CD4-positive, alpha-beta T cell treated with Interferon gamma for 1 hour (primary cell): ENCODE measurements around the gene DGKB.

ENCODE experiments used
- DNase-seq: peaks from one replicate; pipeline ENCODE4 v3.0.0-alpha.2; 2020

The DGKB gene

DNA sequence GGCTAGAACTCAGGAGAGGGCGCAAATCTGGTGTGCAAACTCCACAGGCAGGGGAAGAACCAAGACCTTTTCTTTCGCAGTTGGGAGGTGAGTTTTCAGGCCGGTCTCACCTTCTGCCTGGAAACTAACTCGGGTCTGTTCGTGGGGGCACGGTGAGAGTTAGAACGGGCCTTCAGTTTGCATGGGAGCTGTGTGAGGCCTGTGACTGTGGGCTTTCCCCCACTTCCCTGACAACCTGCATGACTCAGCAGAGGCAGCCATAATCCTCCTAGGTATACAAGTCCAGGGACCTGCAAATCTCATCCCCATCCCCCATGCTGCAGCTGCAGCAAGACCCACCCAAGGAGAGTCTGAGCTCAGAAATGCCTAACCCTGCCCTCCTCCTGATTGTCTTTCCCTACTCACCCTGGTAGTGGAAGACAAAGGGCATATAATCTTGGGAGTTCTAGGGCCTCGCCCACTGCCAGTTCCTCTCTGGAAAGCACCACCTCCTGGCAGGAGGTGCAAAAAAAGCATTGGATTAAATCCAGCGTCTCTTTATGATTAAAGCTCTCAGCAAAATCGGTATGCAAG is 718.2 kb downstream of the DGKB start:
- no peak for DNase-seq

DNA sequence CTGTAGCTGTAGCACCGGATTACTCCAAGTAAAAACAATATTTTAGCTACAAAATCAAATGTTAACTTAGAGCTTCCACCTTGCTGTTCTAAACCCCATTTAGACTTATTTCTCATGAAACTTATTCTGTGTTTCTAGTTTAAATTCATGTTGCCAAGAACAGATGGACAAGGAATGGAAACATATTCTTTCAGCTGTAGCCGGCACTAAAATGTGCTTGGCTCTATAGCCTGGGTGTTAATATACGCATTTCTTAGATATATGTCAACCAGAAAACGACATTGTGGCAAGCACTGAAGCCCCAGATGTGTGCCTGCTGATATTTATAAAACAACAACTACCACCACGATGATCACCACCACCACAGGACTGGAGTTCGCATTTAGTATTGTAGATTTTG is 722.8 kb downstream of the DGKB start:
- no peak for DNase-seq

DNA sequence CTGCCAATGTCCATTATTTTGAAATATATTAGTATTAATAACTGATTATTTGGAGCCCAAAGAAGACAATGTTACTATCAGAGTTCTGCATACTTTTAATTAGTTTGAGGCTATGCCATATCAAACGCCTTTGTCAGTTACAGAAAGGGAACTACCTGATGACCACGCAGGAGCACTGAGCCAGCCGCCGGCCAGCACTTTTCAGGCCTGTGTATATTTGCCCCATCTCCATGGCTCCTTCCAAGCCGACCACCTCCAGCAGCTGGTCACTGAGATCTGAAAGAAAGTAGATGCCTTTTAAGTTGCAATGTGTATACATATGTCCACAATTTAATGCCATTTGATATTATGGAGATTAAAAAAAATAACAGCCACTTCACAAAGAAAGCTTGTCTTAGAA is 724.7 kb downstream of the DGKB start:
- no peak for DNase-seq

GRCh38 chr7:14170872-14171271 is 731.7 kb downstream of the DGKB start:
- DNase-seq: no peak

GRCh38 chr7:14158111-14158510 is 744.4 kb downstream of the DGKB start:
- DNase-seq: no peak

- no peak for DNase-seq
These were observed 746.1 kb downstream of the DGKB start for GRCh38 chr7:14156436-14156835.

- no peak for DNase-seq
These were observed 753.6 kb downstream of the DGKB start for GRCh38 chr7:14148974-14149373.

GRCh38 chr7:14147532-14147931 is 755.0 kb downstream of the DGKB start:
- no peak for DNase-seq

DNA sequence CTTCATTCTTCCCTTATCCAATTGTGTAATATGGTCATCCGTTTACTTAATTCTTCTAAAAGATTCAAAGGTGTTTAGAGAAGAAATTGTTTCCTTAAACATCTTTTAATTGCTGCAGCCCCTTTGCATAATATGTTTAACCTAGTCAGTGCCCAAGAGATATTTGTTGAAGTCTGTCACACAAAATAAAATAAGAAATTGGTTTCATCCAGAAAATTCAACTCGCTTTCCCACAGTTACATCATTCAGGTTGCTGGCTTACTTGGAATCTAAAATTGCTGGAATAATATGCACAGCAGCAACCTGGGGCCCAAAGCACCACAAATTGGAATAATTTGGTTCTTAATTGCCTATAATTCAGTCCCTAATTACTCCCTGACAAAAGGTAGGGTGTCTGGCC is 758.0 kb downstream of the DGKB start:
- no peak for DNase-seq

DNA sequence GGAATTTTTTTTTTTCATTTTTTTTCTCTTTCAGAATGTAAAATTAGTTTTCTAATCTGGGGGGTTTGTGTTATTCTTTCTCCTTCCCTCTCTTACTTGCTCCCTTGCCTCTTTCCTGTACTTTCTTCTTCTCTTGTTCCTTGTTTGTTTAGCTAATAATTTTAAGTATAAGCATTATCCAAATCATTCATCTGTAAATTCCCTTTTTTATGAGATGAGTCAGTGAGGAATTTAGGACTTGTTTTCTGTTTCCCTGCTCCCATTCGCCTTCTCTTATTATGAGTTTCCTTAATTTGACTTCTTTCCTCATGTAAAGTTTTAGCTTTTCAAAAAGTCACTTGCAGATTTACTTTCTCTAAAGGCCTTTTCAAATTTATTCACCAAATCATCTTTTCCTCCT is 758.4 kb downstream of the DGKB start:
- DNase-seq: no peak

GRCh38 chr7:14137676-14138075 is 764.9 kb downstream of the DGKB start:
- DNase-seq: no peak

- DNase-seq: no peak
These were observed 768.8 kb downstream of the DGKB start for GRCh38 chr7:14133752-14134151.

DNA sequence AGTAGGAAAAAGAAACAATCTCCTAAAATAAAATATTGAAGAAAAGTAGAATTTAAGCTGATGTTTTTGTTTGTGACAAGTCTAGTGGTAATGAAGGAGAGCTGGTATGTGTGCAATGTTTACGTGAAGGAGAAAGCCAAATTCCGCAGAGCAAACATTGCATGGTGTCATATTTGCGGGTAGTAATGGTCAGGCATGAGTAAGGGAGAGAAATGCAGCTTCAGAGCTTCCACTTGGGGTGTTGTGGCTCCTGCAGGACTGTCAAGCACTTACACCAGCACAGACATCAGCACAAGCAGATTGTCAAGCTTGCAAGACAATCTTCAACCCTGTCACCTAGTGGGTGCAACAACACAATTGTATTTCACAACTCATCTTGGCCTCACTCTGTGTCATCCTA is 776.6 kb downstream of the DGKB start:
- no peak for DNase-seq

DNA sequence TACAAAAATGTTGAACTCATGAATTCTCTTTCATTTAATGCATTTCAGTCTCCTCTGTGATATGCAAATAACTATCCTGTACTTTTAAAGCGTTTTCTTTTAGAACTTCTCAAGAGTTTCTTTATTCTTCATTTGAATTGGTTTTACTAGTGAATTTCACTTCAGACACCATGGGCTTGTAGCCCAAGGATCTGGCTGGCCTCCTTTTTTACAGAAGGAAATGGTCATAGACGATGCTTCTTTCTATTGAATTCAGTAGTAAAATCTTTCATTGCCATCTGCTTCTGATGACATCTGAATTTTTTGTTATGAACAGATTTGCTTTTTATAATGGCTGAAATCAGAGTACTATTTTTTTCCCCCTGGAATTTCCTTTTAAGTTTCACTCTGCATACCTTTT is 777.8 kb downstream of the DGKB start:
- DNase-seq: no peak

- DNase-seq: no peak
These were observed 778.6 kb downstream of the DGKB start for GRCh38 chr7:14123923-14124322.

GRCh38 chr7:14115701-14116100 is 786.9 kb downstream of the DGKB start:
- DNase-seq: no peak

DNA sequence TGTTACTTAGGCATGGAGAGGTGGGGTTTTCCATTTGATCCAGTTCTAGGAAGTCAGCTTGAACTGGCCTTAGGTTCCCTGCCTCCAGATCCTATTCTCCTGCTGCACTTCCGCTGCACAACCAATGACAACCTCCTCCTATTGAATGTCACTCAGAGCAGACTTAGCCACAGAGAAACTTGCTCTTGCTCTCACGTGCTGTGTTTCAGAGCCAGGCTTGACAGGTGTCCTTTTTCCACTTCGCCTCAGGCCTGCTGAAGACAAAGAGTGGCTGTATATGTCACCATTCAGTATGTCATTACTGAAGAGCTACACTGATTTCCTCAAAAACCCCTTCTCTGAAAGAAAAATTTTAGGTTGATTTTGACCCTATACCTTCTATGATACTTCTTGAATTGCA is 797.7 kb downstream of the DGKB start:
- DNase-seq: no peak

DNA sequence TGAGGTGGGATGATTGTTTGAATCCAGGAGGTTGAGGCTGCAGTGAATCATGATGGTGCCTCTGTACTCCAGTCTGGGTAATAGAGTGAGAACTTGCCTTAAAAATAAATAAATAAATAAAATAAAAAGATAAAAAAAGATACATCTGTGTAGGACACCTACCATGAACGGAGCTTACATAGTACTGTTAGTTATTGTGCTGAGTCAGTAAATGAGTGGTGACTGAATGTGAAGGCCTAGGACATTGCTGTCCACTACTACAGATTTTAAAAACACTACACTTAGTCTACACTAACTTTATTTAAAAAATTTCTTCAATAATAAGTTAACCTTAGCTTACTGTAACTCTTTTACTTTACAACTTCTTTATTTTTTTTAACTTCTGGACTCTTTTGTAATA is 806.4 kb downstream of the DGKB start:
- DNase-seq: no peak

DNA sequence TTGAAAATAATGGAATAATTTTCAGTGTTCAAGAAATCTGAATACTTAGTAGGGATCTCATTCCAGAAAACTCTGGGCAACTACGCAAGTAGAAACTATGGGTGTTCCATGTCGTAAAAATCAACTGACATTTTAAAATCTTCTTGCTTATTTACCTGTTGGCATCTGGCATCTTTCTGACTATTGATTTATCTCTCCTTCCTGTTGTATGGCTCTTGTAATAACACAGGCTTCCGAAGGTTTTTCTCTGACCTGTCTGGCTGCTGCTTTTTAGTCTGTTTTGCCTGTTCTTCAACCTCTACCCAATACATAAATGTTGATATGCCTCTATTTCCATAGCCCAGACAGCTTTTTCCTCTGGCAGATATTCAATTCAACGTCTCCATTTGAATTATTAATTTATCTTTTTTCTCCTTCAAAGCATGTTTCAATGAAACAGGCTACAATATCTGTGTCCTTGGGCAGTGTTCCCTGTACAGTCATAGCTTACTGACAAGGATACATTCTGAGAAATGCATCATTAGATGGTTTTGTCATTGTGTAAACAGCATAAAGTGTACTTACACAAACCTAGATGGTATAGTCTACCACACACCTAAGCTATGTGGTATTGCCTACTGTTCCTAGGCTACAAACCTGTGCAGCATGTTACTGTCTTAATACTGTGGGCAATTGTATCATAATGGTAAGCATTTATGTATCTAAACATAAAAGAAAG is 807.2 kb downstream of the DGKB start:
- no peak for DNase-seq
